Mesendoderm (in vitro differentiated cells): ENCODE results near the gene IFNA14.
A peak's percentile ranks its signal among the peaks of the same experiment; 100 is the strongest.
"Not testable (repeated sequence)": the region's sequence is repeated elsewhere in the genome, so short reads cannot be mapped to it uniquely, and the experiment has no call there.

Experiments
- DNase-seq: peaks from one replicate; pipeline ENCODE4 v3.0.0; 2013
- H2AK5ac ChIP-seq: 2 replicates; pipeline ENCODE4 v1.6.1; 2013; ENCODE audit warnings: low read length, inconsistent platforms
- H2BK120ac ChIP-seq: 2 replicates; pipeline ENCODE4 v1.6.1; 2013; ENCODE audit warnings: low read depth, mild to moderate bottlenecking, low read length, moderate library complexity, mixed read lengths
- H2BK15ac ChIP-seq: replicated peaks from 2 replicates; pipeline ENCODE4 v1.6.1; 2013; ENCODE audit warnings: low read depth, mild to moderate bottlenecking, moderate library complexity
- H2BK5ac ChIP-seq: 2 replicates; pipeline ENCODE4 v1.6.1; 2013; ENCODE audit warnings: low read length, inconsistent platforms
- H3K18ac ChIP-seq: 2 replicates; pipeline ENCODE4 v1.6.1; 2013; ENCODE audit warnings: mild to moderate bottlenecking, low read length, mixed read lengths
- H3K23ac ChIP-seq: one replicate; pipeline ENCODE4 v1.6.1; 2013; ENCODE audit warnings: low read length
- H3K27ac ChIP-seq: 2 replicates; pipeline ENCODE4 v1.5.1; 2013; ENCODE audit warnings: low read depth, mild to moderate bottlenecking, inconsistent platforms, low read length, moderate library complexity
- H3K27me3 ChIP-seq: 2 replicates; pipeline ENCODE4 v1.6.1; 2013; ENCODE audit warnings: low read length, control low read depth, mild to moderate bottlenecking, inconsistent platforms; ENCODE audit not compliant: insufficient read depth, poor library complexity
- H3K36me3 ChIP-seq: 2 replicates; pipeline ENCODE4 v1.6.1; 2013; ENCODE audit warnings: low read length, inconsistent platforms; ENCODE audit not compliant: control insufficient read depth, insufficient read depth
- H3K4ac ChIP-seq: one replicate; pipeline ENCODE4 v1.6.1; 2013; ENCODE audit warnings: low read depth, mild to moderate bottlenecking, low read length, moderate library complexity
- H3K4me1 ChIP-seq: 2 replicates; pipeline ENCODE4 v1.6.1; 2013; ENCODE audit warnings: low read depth, low read length, inconsistent platforms; ENCODE audit not compliant: control insufficient read depth
- H3K4me2 ChIP-seq: 2 replicates; pipeline ENCODE4 v1.6.1; 2013; ENCODE audit warnings: low read length
- H3K4me3 ChIP-seq: 2 replicates; pipeline ENCODE4 v1.5.1; 2013; ENCODE audit warnings: mild to moderate bottlenecking, low read length
- H3K56ac ChIP-seq: one replicate; pipeline ENCODE4 v1.6.1; 2013; ENCODE audit warnings: low read length
- H3K79me1 ChIP-seq: 2 replicates; pipeline ENCODE4 v1.6.1; 2013; ENCODE audit warnings: low read length, inconsistent platforms
- H3K79me2 ChIP-seq: 2 replicates; pipeline ENCODE4 v1.6.1; 2013; ENCODE audit warnings: mild to moderate bottlenecking, low read length; ENCODE audit not compliant: control insufficient read depth, insufficient read depth
- H3K9ac ChIP-seq: 2 replicates; pipeline ENCODE4 v1.6.1; 2013; ENCODE audit warnings: low read length, inconsistent platforms
- H4K5ac ChIP-seq: one replicate; pipeline ENCODE4 v1.6.1; 2013; ENCODE audit warnings: low read length
- H4K8ac ChIP-seq: one replicate; pipeline ENCODE4 v1.6.1; 2013; ENCODE audit warnings: low read depth, mild to moderate bottlenecking, control low read depth, low read length, moderate library complexity
- WGBS: extraction: QIAGEN DNeasy Blood & Tissue Kit; methylation state at CpG from one replicate; pipeline ENCODE4 v1.1.7; 2013; ENCODE audit warnings: low lambda C conversion rate, missing lambda C conversion rate; ENCODE audit not compliant: insufficient coverage; ENCODE audit errors: extremely low coverage; 5-methylcytosine and 5-hydroxymethylcytosine counted together

IFNA14 gene

GRCh38 chr9:21234153-21234687 is 5.6 kb downstream of the IFNA14 start:
- Histone ChIP-seq H4K5ac (no peak overlapping the region), H3K27ac (no peak overlapping the region), H2BK15ac (no peak overlapping the region), H2BK120ac (no peak overlapping the region), H4K8ac (no peak overlapping the region), H3K56ac (no peak overlapping the region), H3K4me1 (no peaks in the 10 kb centered on the region), H3K4me3 (no peak overlapping the region), H3K36me3 (no peaks in the 10 kb centered on the region), H3K79me1 (no peaks in the 10 kb centered on the region), H3K23ac (no peak overlapping the region), H3K79me2 (no peaks in the 10 kb centered on the region), H3K4ac (no peak overlapping the region), H3K4me2 (no peak overlapping the region), H2BK5ac (no peak overlapping the region), H3K27me3 (no peaks in the 10 kb centered on the region), H3K9ac (no peak overlapping the region), H3K18ac (no peak overlapping the region), H2AK5ac (no peak overlapping the region)
- no peak for DNase-seq
- WGBS = no CpG with 5 or more reads among the region's 4 CpGs

GRCh38 chr9:21233258-21233657 is 6.5 kb downstream of the IFNA14 start:
- H3K4me1 ChIP-seq = no peaks in the 10 kb centered on the region
- DNase-seq = no peak
- no peak overlapping the region for H2BK120ac ChIP-seq
- no peak overlapping the region for H2BK15ac ChIP-seq
- H3K4me2 ChIP-seq = no peak overlapping the region
- H3K56ac ChIP-seq = no peak overlapping the region
- H3K79me2 ChIP-seq = no peaks in the 10 kb centered on the region
- no peak overlapping the region for H4K5ac ChIP-seq
- no peak overlapping the region for H3K4me3 ChIP-seq
- no peak overlapping the region for H3K18ac ChIP-seq
- no peak overlapping the region for H3K27ac ChIP-seq
- H3K27me3 ChIP-seq = no peaks in the 10 kb centered on the region
- no peak overlapping the region for H2AK5ac ChIP-seq
- H3K36me3 ChIP-seq = no peaks in the 10 kb centered on the region
- WGBS = no CpG with 5 or more reads among the region's 2 CpGs
- H3K4ac ChIP-seq = no peak overlapping the region
- H4K8ac ChIP-seq = no peak overlapping the region
- no peak overlapping the region for H3K23ac ChIP-seq
- H3K9ac ChIP-seq = no peak overlapping the region
- H2BK5ac ChIP-seq = no peak overlapping the region
- H3K79me1 ChIP-seq = no peaks in the 10 kb centered on the region

GRCh38 chr9:21228122-21228521 is 11.7 kb downstream of the IFNA14 start, which contains the start of gene IFNA17:
Gene IFNA17 (minus strand): TSS chr9:21228222. CDS start chr9:21228173, 49 bp downstream.
- no peak within 1 kb of the TSS for H3K27ac ChIP-seq
- H3K23ac ChIP-seq = no peak within 1 kb of the TSS
- no peak within 1 kb of the TSS for H2AK5ac ChIP-seq
- no peaks in the 10 kb centered on the region for H3K79me2 ChIP-seq
- H2BK120ac ChIP-seq = no peak within 1 kb of the TSS
- H3K4me1 ChIP-seq = no peaks in the 10 kb centered on the region
- H3K9ac ChIP-seq = no peak within 1 kb of the TSS
- no CpG with 5 or more reads among the region's 2 CpGs for WGBS
- no peaks in the 10 kb centered on the region for H3K79me1 ChIP-seq
- no peak within 1 kb of the TSS for H3K56ac ChIP-seq
- H3K18ac ChIP-seq = no peak within 1 kb of the TSS
- no peaks in the 10 kb centered on the region for H3K36me3 ChIP-seq
- H3K4ac ChIP-seq = no peak within 1 kb of the TSS
- no peak within 1 kb of the TSS for H3K4me2 ChIP-seq
- no peak within 1 kb of the TSS for H3K4me3 ChIP-seq
- no peak within 1 kb of the TSS for H2BK15ac ChIP-seq
- no peak for DNase-seq
- no peak within 1 kb of the TSS for H4K5ac ChIP-seq
- H2BK5ac ChIP-seq = no peak within 1 kb of the TSS
- no peaks in the 10 kb centered on the region for H3K27me3 ChIP-seq
- H4K8ac ChIP-seq = no peak within 1 kb of the TSS

- not testable (repeated sequence) for H4K8ac ChIP-seq, H3K27ac ChIP-seq, H4K5ac ChIP-seq, H2BK120ac ChIP-seq, H2AK5ac ChIP-seq, H3K4me3 ChIP-seq, H3K79me2 ChIP-seq, H3K56ac ChIP-seq, H3K79me1 ChIP-seq, H3K9ac ChIP-seq, H3K36me3 ChIP-seq, H2BK15ac ChIP-seq, H3K18ac ChIP-seq, H3K27me3 ChIP-seq, H3K4me2 ChIP-seq, H3K4ac ChIP-seq, H2BK5ac ChIP-seq, H3K23ac ChIP-seq, H3K4me1 ChIP-seq, DNase-seq
- no CpG with 5 or more reads among the region's 1 CpG for WGBS
Observed at GRCh38 chr9:21217211-21217610, 22.6 kb downstream of the IFNA14 start, which contains the start of gene IFNA16. Gene IFNA16 (minus strand): TSS chr9:21217311. CDS start chr9:21217305, 6 bp downstream.

- no CpG with 5 or more reads among the region's 5 CpGs for WGBS
- not testable (repeated sequence) for H3K4ac ChIP-seq, H3K23ac ChIP-seq, H4K5ac ChIP-seq, H2BK5ac ChIP-seq, H3K9ac ChIP-seq, H3K79me2 ChIP-seq, H3K56ac ChIP-seq, H3K4me3 ChIP-seq, H3K4me1 ChIP-seq, H2AK5ac ChIP-seq, H3K27ac ChIP-seq, H2BK120ac ChIP-seq, H4K8ac ChIP-seq, H3K4me2 ChIP-seq, H3K27me3 ChIP-seq, H3K79me1 ChIP-seq, H3K18ac ChIP-seq, H2BK15ac ChIP-seq, H3K36me3 ChIP-seq
- peak; percentile 32 for DNase-seq
Observed at GRCh38 chr9:21213411-21214326, 26.1 kb downstream of the IFNA14 start.
